SK-N-SH (cell line): ENCODE measurements around the gene SCARF1.

Experiments
- EP300 ChIP-seq, 2 experiments: IDR thresholded peaks; 2 replicates each; pipeline versions ENCODE4 v1.4.0 to v1.6.1; 2012; ENCODE audit warnings: borderline replicate concordance in 1 of 2, low read depth in 1 of 2, low read length in 1 of 2
- EZH2phosphoT487 ChIP-seq: fragments of 200-600 bp; sonication (generic); IDR thresholded peaks from 2 replicates; pipeline ENCODE4 v1.6.1; 2017; ENCODE audit warnings: low read depth, mixed run types, mild to moderate bottlenecking, antibody characterized with exemption, moderate library complexity, borderline replicate concordance
- JUND ChIP-seq: IDR thresholded peaks from 2 replicates; pipeline ENCODE4 v1.4.0; 2012
- POLR2AphosphoS5 ChIP-seq: IDR thresholded peaks from 2 replicates; pipeline ENCODE4 v1.6.1; 2012; ENCODE audit warnings: low read depth, low read length
- RAD21 ChIP-seq: IDR thresholded peaks from 2 replicates; pipeline ENCODE4 v1.6.1; 2012; ENCODE audit warnings: mild to moderate bottlenecking, low read length
- RFX5 ChIP-seq: IDR thresholded peaks from 2 replicates; pipeline ENCODE4 v1.6.1; 2012; ENCODE audit warnings: mild to moderate bottlenecking, improper control_type of control experiment, low read length
- RXRA ChIP-seq: IDR thresholded peaks from 2 replicates; pipeline ENCODE4 v1.4.0; 2012; ENCODE audit warnings: low read depth, mild to moderate bottlenecking, borderline replicate concordance
- TF ChIP-seq, protein P1 (sequence below): IDR thresholded peaks from 2 replicates; pipeline ENCODE4 v1.6.1; 2012; ENCODE audit warnings: mild to moderate bottlenecking, low read depth, low read length, moderate library complexity
- TF ChIP-seq, protein P2 (sequence below): fragments of 200-600 bp; sonication (generic); IDR thresholded peaks from 2 replicates; pipeline ENCODE4 v1.6.1; 2017; ENCODE audit warnings: antibody characterized with exemption, mild to moderate bottlenecking, moderate library complexity
- TF ChIP-seq, protein P3 (sequence below): IDR thresholded peaks from 2 replicates; pipeline ENCODE4 v1.4.0; 2012; ENCODE audit warnings: low read depth
- TF ChIP-seq, protein P4 (sequence below): fragments of 150-350 bp; IDR thresholded peaks from 2 replicates; pipeline ENCODE4 v1.6.1; 2016; ENCODE audit warnings: mild to moderate bottlenecking, low read depth, low read length

DNA sequence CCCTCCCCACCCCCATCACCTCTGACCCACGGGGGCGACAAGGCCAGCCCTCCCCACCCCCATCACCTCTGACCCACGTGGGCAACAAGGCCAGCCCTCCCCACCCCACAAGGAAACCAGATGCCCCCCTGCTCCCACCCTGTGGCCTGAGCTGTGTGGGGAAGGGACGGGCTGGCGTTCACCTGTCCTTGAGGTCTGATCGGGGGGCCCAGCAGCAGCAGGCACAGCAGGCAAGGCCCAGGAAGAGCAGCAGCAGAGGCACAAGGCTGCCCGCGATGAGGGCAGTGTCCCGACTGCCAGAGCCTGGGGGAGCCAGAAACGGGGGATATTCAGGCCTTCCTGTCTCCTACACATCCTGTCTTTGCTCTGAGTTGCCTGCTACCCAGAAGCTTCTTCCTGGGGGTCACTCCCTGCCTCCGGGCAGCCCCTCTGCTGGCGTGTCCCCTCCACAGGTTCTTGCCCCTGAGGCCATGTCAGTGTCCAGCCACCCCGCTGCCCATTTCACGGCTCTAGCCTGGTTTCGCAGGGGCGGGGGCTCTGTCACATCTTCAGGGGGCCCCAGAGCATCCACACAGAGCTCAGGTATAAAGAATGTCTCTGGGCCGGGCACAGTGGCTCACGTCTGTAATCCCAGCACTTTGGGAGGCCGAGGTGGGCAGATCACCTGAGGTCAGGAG lies 6.8 kb downstream of the SCARF1 start:
- TF ChIP-seq, protein P1, sequence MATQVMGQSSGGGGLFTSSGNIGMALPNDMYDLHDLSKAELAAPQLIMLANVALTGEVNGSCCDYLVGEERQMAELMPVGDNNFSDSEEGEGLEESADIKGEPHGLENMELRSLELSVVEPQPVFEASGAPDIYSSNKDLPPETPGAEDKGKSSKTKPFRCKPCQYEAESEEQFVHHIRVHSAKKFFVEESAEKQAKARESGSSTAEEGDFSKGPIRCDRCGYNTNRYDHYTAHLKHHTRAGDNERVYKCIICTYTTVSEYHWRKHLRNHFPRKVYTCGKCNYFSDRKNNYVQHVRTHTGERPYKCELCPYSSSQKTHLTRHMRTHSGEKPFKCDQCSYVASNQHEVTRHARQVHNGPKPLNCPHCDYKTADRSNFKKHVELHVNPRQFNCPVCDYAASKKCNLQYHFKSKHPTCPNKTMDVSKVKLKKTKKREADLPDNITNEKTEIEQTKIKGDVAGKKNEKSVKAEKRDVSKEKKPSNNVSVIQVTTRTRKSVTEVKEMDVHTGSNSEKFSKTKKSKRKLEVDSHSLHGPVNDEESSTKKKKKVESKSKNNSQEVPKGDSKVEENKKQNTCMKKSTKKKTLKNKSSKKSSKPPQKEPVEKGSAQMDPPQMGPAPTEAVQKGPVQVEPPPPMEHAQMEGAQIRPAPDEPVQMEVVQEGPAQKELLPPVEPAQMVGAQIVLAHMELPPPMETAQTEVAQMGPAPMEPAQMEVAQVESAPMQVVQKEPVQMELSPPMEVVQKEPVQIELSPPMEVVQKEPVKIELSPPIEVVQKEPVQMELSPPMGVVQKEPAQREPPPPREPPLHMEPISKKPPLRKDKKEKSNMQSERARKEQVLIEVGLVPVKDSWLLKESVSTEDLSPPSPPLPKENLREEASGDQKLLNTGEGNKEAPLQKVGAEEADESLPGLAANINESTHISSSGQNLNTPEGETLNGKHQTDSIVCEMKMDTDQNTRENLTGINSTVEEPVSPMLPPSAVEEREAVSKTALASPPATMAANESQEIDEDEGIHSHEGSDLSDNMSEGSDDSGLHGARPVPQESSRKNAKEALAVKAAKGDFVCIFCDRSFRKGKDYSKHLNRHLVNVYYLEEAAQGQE = no peak
- no peak for TF ChIP-seq POLR2AphosphoS5
- TF ChIP-seq, protein P2, sequence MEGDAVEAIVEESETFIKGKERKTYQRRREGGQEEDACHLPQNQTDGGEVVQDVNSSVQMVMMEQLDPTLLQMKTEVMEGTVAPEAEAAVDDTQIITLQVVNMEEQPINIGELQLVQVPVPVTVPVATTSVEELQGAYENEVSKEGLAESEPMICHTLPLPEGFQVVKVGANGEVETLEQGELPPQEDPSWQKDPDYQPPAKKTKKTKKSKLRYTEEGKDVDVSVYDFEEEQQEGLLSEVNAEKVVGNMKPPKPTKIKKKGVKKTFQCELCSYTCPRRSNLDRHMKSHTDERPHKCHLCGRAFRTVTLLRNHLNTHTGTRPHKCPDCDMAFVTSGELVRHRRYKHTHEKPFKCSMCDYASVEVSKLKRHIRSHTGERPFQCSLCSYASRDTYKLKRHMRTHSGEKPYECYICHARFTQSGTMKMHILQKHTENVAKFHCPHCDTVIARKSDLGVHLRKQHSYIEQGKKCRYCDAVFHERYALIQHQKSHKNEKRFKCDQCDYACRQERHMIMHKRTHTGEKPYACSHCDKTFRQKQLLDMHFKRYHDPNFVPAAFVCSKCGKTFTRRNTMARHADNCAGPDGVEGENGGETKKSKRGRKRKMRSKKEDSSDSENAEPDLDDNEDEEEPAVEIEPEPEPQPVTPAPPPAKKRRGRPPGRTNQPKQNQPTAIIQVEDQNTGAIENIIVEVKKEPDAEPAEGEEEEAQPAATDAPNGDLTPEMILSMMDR = no peak
- TF ChIP-seq EZH2phosphoT487 = no peak
- no peak for TF ChIP-seq JUND
- TF ChIP-seq RFX5 = no peak
- TF ChIP-seq RAD21 = no peak
- TF ChIP-seq, protein P3, sequence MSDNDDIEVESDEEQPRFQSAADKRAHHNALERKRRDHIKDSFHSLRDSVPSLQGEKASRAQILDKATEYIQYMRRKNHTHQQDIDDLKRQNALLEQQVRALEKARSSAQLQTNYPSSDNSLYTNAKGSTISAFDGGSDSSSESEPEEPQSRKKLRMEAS = no peak
- TF ChIP-seq, protein P4, sequence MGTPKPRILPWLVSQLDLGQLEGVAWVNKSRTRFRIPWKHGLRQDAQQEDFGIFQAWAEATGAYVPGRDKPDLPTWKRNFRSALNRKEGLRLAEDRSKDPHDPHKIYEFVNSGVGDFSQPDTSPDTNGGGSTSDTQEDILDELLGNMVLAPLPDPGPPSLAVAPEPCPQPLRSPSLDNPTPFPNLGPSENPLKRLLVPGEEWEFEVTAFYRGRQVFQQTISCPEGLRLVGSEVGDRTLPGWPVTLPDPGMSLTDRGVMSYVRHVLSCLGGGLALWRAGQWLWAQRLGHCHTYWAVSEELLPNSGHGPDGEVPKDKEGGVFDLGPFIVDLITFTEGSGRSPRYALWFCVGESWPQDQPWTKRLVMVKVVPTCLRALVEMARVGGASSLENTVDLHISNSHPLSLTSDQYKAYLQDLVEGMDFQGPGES = no peak
- TF ChIP-seq EP300 (IDR thresholded peaks at IDR 0.05; ENCODE audit: borderline replicate concordance in 1 of 2, low read depth in 1 of 2, low read length in 1 of 2) = no peak
- TF ChIP-seq RXRA = no peak
